ENCODE measurements around the gene PON2.

- TF ChIP-seq EZH2 (IDR thresholded peaks at IDR 0.05; ENCODE audit: borderline replicate concordance): no peak
- no peak for TF ChIP-seq CTCF (IDR thresholded peaks at IDR 0.05; ENCODE audit: poor library complexity)
Measured at GRCh38 chr7:95411036-95411435, 23.8 kb downstream of the PON2 start.

Measured in hepatocyte (in vitro differentiated cells).